Chondrocyte (in vitro differentiated cells): ENCODE measurements around the gene CBX7. TPM values are rescaled to one million over a fixed set of nuclear protein-coding genes. Genes with fewer than 3 reads are reported as not detected.

ENCODE experiments used
- DNase-seq: peaks from one replicate; pipeline ENCODE4 v3.0.0; 2021; ENCODE audit warnings: mixed read lengths, low spot score
- H3K27ac Mint-ChIP-seq: one replicate; pipeline ENCODE4 v1.8.0; 2021; ENCODE audit warnings: mild to moderate bottlenecking, moderate library complexity, mixed read lengths; ENCODE audit not compliant: unreplicated experiment
- H3K27me3 Mint-ChIP-seq: 2 replicates; pipeline ENCODE4 v1.8.0; 2021; ENCODE audit warnings: low read depth, mixed read lengths
- H3K36me3 Mint-ChIP-seq: 2 replicates; pipeline ENCODE4 v1.8.0; 2021; ENCODE audit warnings: low read depth, mixed read lengths
- H3K4me1 Mint-ChIP-seq: 2 replicates; pipeline ENCODE4 v1.8.0; 2021; ENCODE audit warnings: low read depth, mild to moderate bottlenecking, mixed read lengths
- H3K4me3 Mint-ChIP-seq: one replicate; pipeline ENCODE4 v1.8.0; 2021; ENCODE audit warnings: mild to moderate bottlenecking, moderate library complexity, mixed read lengths; ENCODE audit not compliant: unreplicated experiment
- H3K9me3 Mint-ChIP-seq: 2 replicates; pipeline ENCODE4 v1.8.0; 2021; ENCODE audit warnings: low read depth, mixed read lengths
- CTCF ChIP-seq: fragments of 200-600 bp; sonication (generic); IDR thresholded peaks from 2 replicates; pipeline ENCODE4 v1.5.0; 2021; ENCODE audit warnings: antibody characterized with exemption, mild to moderate bottlenecking, moderate library complexity
- total RNA-seq: library from RNA; stranded (reverse); gene quantifications from 3 replicates; pipeline ENCODE4 v1.2.1, GENCODE V29; 2021

Gene CBX7
- total RNA-seq, 1 donor from 2014 or later = 4.7 TPM

DNA sequence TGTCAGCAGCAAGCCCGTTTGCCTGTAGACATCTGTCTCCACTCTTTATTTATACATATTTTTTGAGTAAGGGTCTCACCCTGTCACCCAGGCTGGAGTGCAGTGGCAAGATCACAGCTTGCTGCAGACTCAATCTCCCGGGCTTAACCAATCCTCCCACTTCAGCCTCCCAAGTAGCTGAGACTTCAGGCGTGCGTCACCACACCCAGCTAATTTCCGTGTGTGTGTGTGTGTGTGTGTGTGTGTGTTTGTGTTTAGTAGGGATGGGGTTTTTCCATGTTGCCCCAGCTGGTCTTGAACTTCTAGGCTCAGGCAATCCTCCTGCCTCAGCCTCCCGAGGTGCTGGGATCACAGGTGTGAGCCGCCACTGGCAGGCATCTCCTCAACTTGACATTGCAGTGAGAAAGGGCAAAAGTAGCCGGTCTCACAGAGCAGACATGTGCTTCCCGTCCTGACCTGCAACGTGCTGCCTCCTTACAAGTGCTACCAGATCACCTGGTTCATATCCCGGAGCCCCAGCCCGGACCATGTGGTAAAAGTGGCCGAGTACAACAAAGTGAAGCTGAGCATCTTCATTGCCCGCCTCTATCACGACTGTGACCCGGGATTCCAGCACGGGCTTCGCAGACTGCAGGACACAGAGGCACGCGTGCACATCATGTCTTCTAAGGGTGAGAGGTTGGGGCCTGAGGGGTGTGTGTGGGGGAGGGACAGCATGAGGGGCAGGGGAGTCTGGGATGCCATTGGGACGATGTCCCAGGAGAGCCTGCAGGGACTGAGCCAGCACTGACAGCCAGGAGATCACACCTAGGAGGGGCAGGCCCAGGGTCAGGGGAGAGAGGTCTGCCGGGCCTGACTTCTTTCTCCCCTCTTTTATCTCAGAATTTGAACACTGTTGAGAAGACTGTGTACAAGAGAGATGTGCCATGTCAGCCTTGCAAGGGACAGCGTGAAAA lies 61.1 kb downstream of the CBX7 start:
- no peaks in the 10 kb centered on the region for H3K4me1 Mint-ChIP-seq
- H3K27ac Mint-ChIP-seq = no peak overlapping the region
- H3K27me3 Mint-ChIP-seq = peaks cover 15% of the 10 kb centered on the region
- TF ChIP-seq CTCF = no peak
- peak; percentile 58 for DNase-seq
- no peak overlapping the region for H3K4me3 Mint-ChIP-seq
- H3K36me3 Mint-ChIP-seq = no peaks in the 10 kb centered on the region
- no peaks in the 10 kb centered on the region for H3K9me3 Mint-ChIP-seq

- no peak for DNase-seq
- Mint-ChIP-seq H3K27me3 (peaks cover 18% of the 10 kb centered on the region), H3K36me3 (no peaks in the 10 kb centered on the region), H3K4me1 (no peaks in the 10 kb centered on the region), H3K27ac (no peak overlapping the region), H3K9me3 (no peaks in the 10 kb centered on the region), H3K4me3 (no peak overlapping the region)
- no peak for TF ChIP-seq CTCF
These were observed 61.9 kb downstream of the CBX7 start for GRCh38 chr22:39090426-39091064.

DNA sequence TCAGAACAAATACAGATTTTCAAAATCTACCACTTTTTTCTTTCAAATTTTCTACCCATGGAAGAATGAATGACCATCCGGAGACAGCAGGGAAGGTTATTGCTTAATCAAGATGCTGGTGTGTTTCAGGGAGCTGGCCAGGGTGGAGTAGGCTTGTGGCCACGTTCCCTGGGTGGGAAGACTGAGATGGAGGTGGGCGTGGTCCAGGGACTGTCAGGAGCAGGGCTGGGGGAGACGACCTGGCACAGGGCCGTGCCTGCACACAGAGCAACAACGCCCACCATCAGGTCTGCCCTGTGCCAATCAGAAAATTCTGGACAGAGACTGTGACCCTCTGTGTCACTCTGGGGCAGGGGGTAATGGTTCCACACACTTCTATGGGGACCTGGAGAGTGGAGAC lies 62.6 kb downstream of the CBX7 start:
- Mint-ChIP-seq H3K9me3 (no peaks in the 10 kb centered on the region), H3K4me3 (no peak overlapping the region), H3K36me3 (no peaks in the 10 kb centered on the region), H3K27ac (no peak overlapping the region), H3K27me3 (peaks cover 18% of the 10 kb centered on the region), H3K4me1 (no peaks in the 10 kb centered on the region)
- DNase-seq = no peak
- TF ChIP-seq CTCF = no peak

DNA sequence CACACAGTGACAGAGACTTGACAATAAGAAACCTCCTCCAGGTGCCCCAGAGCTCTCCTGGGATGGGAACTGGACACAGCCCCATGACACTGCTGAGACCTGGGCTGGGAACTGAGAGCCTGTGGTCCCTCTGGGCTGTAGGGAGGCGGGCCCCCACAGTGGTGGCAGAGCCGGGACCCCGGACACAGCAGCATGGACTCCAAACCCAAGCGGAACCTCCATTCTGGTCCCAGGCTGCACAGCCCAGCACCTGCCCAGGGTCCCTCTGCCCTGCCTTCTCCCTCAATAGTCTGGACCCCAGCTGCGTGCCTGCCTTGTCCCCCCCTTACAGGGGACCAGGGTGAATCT lies 63.8 kb downstream of the CBX7 start:
- Mint-ChIP-seq H3K27ac (no peak overlapping the region), H3K36me3 (no peaks in the 10 kb centered on the region), H3K27me3 (peaks cover 18% of the 10 kb centered on the region), H3K4me1 (no peaks in the 10 kb centered on the region), H3K9me3 (no peaks in the 10 kb centered on the region), H3K4me3 (no peak overlapping the region)
- TF ChIP-seq CTCF = no peak
- no peak for DNase-seq

DNA sequence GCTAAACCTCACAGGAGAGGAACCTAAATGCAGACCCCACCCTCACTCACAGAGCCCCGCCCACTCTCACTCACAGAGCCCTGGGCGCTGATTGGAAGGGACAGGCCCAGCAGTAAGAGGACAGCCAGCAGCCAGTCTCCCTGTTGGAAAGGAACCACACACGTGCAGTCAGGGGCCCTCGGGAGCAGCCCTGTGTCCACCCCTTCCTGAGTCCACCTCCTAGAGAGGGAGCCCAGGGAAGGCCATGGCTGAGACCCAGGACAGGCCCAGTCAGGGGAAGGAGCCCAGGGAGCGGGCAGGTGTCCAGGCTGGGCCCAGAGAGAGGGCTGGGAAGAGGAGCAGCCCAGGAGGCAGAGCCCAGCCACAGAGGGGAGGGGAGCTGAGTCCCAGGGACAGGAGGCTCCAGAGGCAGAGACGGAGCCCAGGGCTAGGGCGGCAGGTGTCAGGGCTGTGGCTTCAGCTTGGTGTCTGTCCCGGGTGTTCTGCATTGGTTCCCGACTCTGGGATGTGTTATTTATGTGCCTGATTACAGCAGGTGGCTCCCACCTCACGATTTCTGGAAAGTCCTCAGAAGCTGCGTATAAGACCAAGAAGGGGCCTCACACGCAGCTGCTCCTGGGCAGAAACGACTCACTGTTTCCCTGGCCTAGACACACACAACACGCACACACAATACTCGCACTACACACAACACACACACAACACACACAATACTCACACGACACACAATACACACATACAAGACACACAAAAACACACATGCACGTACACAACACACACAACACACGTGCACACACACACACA lies 64.4 kb downstream of the CBX7 start:
- H3K27ac Mint-ChIP-seq = no peak overlapping the region
- H3K36me3 Mint-ChIP-seq = no peaks in the 10 kb centered on the region
- H3K9me3 Mint-ChIP-seq = no peaks in the 10 kb centered on the region
- H3K4me1 Mint-ChIP-seq = no peaks in the 10 kb centered on the region
- no peak for DNase-seq
- no peak for TF ChIP-seq CTCF
- H3K27me3 Mint-ChIP-seq = peaks cover 18% of the 10 kb centered on the region
- H3K4me3 Mint-ChIP-seq = no peak overlapping the region
